HepG2 (cell line): Measurements from ENCODE around the gene PAIP1. TPM values are rescaled to one million over a fixed set of nuclear protein-coding genes. Genes with fewer than 3 reads are reported as not detected.

Experiments
- BRD4 ChIP-seq: sonication (generic); formaldehyde crosslinking; IDR thresholded peaks from 2 replicates; pipeline ENCODE4 v1.4.0; 2020; ENCODE audit warnings: missing genetic modification reagents
- EHMT2 ChIP-seq: fragments of 200-600 bp; sonication (generic); IDR thresholded peaks from 2 replicates; pipeline ENCODE4 v1.7.0; 2017; ENCODE audit warnings: antibody characterized with exemption, low read depth, low read length, borderline replicate concordance
- ERF ChIP-seq: IDR thresholded peaks from 2 replicates; pipeline ENCODE4 v1.6.1; 2018; ENCODE audit warnings: missing biosample characterization, missing genetic modification reagents
- HNRNPLL ChIP-seq: fragments of 200-400 bp; formaldehyde crosslinking; IDR thresholded peaks from 2 replicates; pipeline ENCODE4 v1.6.1; 2017; ENCODE audit warnings: mild to moderate bottlenecking, low read depth, low read length; ENCODE audit not compliant: poor library complexity, severe bottlenecking
- IRF9 ChIP-seq: sonication (generic); formaldehyde crosslinking; IDR thresholded peaks from 2 replicates; pipeline ENCODE4 v1.8.0; 2022; ENCODE audit warnings: missing genetic modification reagents, mild to moderate bottlenecking, borderline replicate concordance
- NAIF1 ChIP-seq: sonication (generic); formaldehyde crosslinking; IDR thresholded peaks from 2 replicates; pipeline ENCODE4 v1.5.0; 2020; ENCODE audit warnings: mild to moderate bottlenecking, missing genetic modification reagents, borderline replicate concordance
- NR2F1 ChIP-seq, 2 experiments: fragments of 450-650 bp in 1 of 2; formaldehyde crosslinking in 1 of 2; IDR thresholded peaks; 2 replicates each; pipeline versions ENCODE4 v1.5.0 to v1.6.1; 2016 to 2020; ENCODE audit warnings: mild to moderate bottlenecking in 1 of 2, missing compliant biosample characterization in 1 of 2, missing genetic modification reagents in 1 of 2, moderate library complexity in 1 of 2
- PHF8 ChIP-seq: sonication (generic); formaldehyde crosslinking; IDR thresholded peaks from 2 replicates; pipeline ENCODE4 v1.5.0; 2020; ENCODE audit warnings: missing genetic modification reagents
- SNAPC4 ChIP-seq: sonication (generic); formaldehyde crosslinking; IDR thresholded peaks from 2 replicates; pipeline ENCODE4 v1.4.0; 2020; ENCODE audit warnings: mild to moderate bottlenecking, missing genetic modification reagents
- ZBED4 ChIP-seq: sonication (generic); formaldehyde crosslinking; IDR thresholded peaks from 2 replicates; pipeline ENCODE4 v1.4.0; 2020; ENCODE audit warnings: missing genetic modification reagents, borderline replicate concordance
- ZNF230 ChIP-seq: sonication (generic); formaldehyde crosslinking; IDR thresholded peaks from 2 replicates; pipeline ENCODE4 v1.4.0; 2020; ENCODE audit warnings: mild to moderate bottlenecking, missing genetic modification reagents
- ZNF510 ChIP-seq: sonication (generic); formaldehyde crosslinking; IDR thresholded peaks from 2 replicates; pipeline ENCODE4 v1.4.0; 2020; ENCODE audit warnings: low read depth, mild to moderate bottlenecking, missing genetic modification reagents
- ZNF670 ChIP-seq: sonication (generic); formaldehyde crosslinking; IDR thresholded peaks from 2 replicates; pipeline ENCODE4 v1.8.0; 2022; ENCODE audit warnings: mild to moderate bottlenecking, missing genetic modification reagents, borderline replicate concordance
- ZNF770 ChIP-seq: sonication (generic); formaldehyde crosslinking; IDR thresholded peaks from 2 replicates; pipeline ENCODE4 v1.5.0; 2020; ENCODE audit warnings: mild to moderate bottlenecking, missing genetic modification reagents
- ZNF891 ChIP-seq: sonication (generic); formaldehyde crosslinking; IDR thresholded peaks from 2 replicates; pipeline ENCODE4 v1.5.0; 2020; ENCODE audit warnings: mild to moderate bottlenecking, missing genetic modification reagents
- polyA plus RNA-seq, 8 experiments: library from polyadenylated mRNA; depleted of rRNA in 3 of 8; stranded (reverse) in 7 of 8; unstranded in 1 of 8; fragments of >200 nt; fragmentation: Illumina TruSeq in 4 of 8; extraction: Trizol in 4 of 8; gene quantifications; 2 replicates each; pipeline versions ENCODE4 v1.2.1 to v1.2.3, GENCODE V29; 2011 to 2016; ENCODE audit warnings: low read depth in 4 of 8, missing spikeins in 1 of 8, mixed read lengths in 1 of 8; ENCODE audit not compliant: insufficient read depth in 1 of 8
- total RNA-seq, 5 experiments: library from RNA; depleted of rRNA; stranded (reverse); fragments of >200 nt; fragmentation: Illumina TruSeq; extraction: Trizol; gene quantifications; 2 replicates each; pipeline ENCODE4 v1.2.3, GENCODE V29; 2016; ENCODE audit warnings: low read depth in 1 of 5

PAIP1 gene
- total and polyA plus RNA-seq, 2 of the 13 experiments (the other 11 are each of a cell fraction or from before 2014, with no cell fraction given): 96.6 to 116 TPM

GRCh38 chr5:43556857-43557542, at the start of gene PAIP1 (continued):
- peak; percentile 50; the same call in 1 of the 2 replicates for TF ChIP-seq NAIF1
- TF ChIP-seq ZNF670 (CRISPR knock-in tag): peak; percentile 65; the same call in 1 of the 2 replicates
- peak; percentile 42; the same call in 1 of the 2 replicates for TF ChIP-seq ZNF770 (CRISPR knock-in tag)
- peak; percentile 78 for TF ChIP-seq PHF8 (CRISPR knock-in tag)
- peak; percentile 59 for TF ChIP-seq BRD4 (CRISPR knock-in tag)
- TF ChIP-seq ZNF510 (CRISPR knock-in tag): 0 out of 2 replicates have a peak, but pooled peaks have one; percentile 46
- TF ChIP-seq ZBED4: peak; percentile 75; the same call in 1 of the 2 replicates
- TF ChIP-seq ZNF891: peak; percentile 45; the same call in 1 of the 2 replicates
- no peak for TF ChIP-seq EHMT2
- peak; percentile 46; the same call in 1 of the 2 replicates for TF ChIP-seq ZNF230 (CRISPR knock-in tag)
- no peak for TF ChIP-seq SNAPC4 (CRISPR knock-in tag)
- TF ChIP-seq HNRNPLL: peak; percentile 46
- peak; percentile 16; the same call in 1 of the 2 replicates for TF ChIP-seq ERF
- peak; percentile 63; the same call in 1 of the 2 replicates for TF ChIP-seq IRF9 (CRISPR knock-in tag)
- no peak for TF ChIP-seq NR2F1 (CRISPR knock-in tag; IDR thresholded peaks at IDR 0.05)
